ENCODE data around the gene FLNA.
"Not testable (repeated sequence)": the region's sequence is repeated elsewhere in the genome, so short reads cannot be mapped to it uniquely, and the experiment has no call there.

DNA sequence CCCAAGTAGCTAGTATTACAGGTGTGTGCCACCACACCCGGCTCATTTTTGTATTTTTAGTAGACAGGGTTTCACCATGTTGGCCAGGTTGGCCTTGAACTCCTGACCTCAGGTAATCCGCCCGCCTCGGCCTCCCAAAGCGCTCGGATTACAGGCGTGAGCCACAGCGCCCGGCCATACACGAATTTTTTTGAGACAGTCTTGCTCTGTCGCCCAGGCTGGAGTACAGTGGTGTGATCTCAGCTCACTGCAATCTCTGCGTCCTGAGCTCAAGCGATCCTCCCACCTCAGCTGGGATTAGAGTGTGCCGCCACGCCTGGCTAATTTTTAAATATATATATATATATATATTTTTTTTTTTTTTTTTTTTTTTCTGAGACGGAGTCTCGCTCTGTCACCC lies 21.9 kb upstream of the FLNA start:
- TF ChIP-seq, protein P1, sequence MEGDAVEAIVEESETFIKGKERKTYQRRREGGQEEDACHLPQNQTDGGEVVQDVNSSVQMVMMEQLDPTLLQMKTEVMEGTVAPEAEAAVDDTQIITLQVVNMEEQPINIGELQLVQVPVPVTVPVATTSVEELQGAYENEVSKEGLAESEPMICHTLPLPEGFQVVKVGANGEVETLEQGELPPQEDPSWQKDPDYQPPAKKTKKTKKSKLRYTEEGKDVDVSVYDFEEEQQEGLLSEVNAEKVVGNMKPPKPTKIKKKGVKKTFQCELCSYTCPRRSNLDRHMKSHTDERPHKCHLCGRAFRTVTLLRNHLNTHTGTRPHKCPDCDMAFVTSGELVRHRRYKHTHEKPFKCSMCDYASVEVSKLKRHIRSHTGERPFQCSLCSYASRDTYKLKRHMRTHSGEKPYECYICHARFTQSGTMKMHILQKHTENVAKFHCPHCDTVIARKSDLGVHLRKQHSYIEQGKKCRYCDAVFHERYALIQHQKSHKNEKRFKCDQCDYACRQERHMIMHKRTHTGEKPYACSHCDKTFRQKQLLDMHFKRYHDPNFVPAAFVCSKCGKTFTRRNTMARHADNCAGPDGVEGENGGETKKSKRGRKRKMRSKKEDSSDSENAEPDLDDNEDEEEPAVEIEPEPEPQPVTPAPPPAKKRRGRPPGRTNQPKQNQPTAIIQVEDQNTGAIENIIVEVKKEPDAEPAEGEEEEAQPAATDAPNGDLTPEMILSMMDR (IDR thresholded peaks at IDR 0.05; ENCODE audit: poor library complexity): not testable (repeated sequence)
- not testable (repeated sequence) for TF ChIP-seq EZH2 (IDR thresholded peaks at IDR 0.05; ENCODE audit: borderline replicate concordance); EZH2phosphoT487 (IDR thresholded peaks at IDR 0.05; ENCODE audit: low read depth, severe bottlenecking, unreplicated experiment)

Measured in hepatocyte (in vitro differentiated cells).